ENCODE measurements around the gene BRPF3.

Gene BRPF3

DNA sequence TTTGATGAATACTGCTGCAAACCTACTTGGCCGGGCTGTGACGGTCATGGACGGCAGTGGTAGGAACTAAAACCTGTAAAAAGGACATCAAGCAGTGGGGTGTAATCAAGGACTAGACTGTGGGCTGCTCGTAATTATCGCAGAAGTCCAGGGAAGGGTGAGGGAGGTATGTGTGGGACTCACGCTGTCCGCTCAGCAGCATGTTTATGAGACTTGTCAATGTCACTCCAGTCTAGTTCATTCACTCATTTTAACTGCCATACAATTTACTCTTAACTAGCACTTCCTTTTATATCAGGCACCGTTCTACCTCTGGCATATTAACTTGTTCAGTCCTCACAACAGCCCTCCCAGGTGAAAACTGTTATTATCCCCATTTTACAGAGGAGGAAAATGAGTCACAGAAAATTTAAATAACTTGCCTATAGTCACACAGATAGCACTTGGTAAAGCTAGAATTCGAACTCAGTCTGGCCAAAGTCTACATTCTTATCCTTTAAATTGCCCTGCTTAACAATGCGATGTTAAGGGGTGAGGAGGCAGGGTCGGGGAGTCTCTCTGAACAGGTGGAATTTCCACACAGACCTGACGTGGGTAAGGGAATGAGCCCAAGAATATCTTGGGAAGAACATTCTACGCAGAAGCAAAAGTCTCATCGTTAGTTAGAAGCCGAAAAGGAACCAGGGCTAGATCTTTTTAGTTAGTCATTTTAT is 77.4 kb downstream of the BRPF3 start:
- Histone ChIP-seq H3K27ac (no peak overlapping the region), H3K4me3 (no peak overlapping the region)
- TF ChIP-seq, protein P1, sequence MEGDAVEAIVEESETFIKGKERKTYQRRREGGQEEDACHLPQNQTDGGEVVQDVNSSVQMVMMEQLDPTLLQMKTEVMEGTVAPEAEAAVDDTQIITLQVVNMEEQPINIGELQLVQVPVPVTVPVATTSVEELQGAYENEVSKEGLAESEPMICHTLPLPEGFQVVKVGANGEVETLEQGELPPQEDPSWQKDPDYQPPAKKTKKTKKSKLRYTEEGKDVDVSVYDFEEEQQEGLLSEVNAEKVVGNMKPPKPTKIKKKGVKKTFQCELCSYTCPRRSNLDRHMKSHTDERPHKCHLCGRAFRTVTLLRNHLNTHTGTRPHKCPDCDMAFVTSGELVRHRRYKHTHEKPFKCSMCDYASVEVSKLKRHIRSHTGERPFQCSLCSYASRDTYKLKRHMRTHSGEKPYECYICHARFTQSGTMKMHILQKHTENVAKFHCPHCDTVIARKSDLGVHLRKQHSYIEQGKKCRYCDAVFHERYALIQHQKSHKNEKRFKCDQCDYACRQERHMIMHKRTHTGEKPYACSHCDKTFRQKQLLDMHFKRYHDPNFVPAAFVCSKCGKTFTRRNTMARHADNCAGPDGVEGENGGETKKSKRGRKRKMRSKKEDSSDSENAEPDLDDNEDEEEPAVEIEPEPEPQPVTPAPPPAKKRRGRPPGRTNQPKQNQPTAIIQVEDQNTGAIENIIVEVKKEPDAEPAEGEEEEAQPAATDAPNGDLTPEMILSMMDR (IDR thresholded peaks at IDR 0.05) = no peak
- no peak for DNase-seq (ENCODE audit: low spot score)

DNA sequence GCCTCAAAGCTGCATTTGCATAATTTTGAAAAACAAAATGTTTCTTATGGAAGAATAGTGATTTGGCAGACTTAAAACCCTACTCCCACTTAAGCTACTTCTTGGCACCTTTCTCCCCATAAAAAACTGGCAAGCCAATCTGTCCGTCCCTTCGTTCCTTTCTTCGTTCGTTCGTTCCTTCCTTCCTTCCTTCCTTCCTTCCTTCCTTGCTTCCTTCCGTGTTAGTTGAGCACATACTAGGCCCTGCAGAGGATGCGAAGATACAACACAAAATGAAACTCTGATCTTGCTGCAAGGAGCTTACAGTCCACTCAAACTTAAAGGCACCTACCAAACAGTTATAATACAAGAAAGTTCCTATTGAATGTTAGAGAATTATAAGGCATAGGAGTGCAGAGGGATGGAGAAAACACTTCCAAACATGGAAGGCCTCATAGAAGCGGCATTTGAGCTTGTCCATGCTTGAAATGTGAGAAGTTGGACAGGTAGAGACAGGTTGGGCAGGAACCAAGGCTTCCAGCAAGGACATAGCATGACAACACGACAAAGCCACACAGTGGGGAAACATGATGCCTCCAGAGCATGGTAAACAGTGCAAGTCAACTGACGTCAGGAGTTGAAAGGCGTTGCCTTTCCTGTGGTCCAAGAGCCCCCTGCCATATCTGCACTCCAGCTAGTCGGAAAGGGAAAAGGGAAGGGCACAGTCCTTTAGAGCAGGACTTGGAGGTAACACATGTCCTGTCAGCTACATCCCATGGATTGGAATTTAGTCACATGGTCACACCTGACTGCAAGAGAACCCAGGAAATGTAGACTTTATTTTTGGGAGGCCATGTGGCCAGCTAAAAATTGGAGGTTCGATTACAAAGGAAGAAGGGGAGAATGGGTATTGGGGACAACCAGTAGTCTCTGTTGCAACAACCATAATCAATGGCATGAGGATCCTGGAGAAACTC is 80.3 kb downstream of the BRPF3 start:
- TF ChIP-seq, protein P1 (IDR thresholded peaks at IDR 0.05) = no peak
- Histone ChIP-seq H3K27ac (no peak overlapping the region), H3K4me3 (no peak overlapping the region)
- DNase-seq (ENCODE audit: low spot score) = no peak

DNA sequence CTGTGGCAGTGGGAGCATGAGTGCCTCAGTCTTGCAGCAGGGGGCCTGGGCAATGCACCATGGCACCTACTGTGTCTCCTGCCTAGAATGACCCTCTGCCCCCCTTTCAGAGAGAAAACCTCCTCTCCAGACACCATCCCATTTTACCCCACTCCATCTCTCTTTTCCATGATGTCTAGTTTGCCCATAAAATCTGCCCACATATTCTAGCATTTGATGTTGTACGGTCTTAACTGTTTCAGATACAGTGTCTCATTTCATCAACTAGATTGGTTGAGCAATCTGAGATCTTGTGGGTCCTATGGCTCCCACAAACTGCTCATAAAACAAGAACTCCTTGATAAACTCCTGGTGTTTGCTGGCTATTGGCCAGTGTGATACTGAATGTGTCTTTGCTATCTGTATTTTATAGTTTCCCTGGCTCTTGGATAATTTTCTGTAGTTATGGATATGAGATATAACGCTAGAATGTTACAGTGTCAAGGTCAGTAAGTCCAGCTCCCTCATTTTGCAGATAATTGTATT is 81.5 kb downstream of the BRPF3 start:
- no peak for DNase-seq (ENCODE audit: low spot score)
- TF ChIP-seq, protein P1 (IDR thresholded peaks at IDR 0.05) = no peak
- Histone ChIP-seq H3K27ac (no peak overlapping the region), H3K4me3 (no peak overlapping the region)

DNA sequence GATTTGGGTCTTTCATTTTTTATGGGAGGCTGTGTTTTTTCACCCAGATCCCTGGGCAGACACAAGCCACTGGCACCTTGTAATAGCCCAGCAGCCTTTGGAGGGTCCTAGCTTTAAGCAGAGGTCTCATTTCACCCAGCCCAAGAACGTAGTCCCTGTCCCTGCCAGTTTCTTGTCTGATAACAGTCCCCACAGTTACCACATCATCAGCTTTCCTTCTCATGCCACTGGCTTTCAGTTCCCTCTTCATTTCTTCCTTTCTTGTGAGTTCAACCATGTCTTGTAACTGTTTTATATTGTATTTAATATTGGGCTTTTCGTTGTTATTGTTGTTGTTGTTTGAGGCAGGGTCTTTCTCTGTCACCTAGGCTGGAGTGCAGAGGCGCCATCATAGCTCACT is 83.9 kb downstream of the BRPF3 start:
- Histone ChIP-seq H3K4me3 (no peak overlapping the region), H3K27ac (no peak overlapping the region)
- DNase-seq (ENCODE audit: low spot score) = no peak
- TF ChIP-seq, protein P1 (IDR thresholded peaks at IDR 0.05) = no peak

DNA sequence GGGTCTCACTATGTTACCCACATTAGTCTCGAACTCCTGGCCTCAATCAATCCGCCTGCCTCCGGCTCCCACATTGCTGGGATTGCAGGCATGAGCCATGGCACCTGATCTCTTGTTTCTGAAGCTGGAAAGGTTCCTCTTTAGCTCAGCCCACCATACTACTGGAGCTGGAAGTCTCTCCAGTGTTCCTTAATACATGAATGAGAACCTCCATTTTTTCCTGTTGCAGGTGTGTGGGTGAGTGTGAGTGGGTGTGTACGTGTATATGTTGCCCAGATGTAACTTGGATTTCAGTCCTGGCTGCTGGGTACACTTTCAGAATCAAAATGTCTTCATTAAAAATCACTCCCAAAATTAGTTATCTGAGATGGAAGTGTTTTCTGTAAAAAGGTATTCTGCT is 84.4 kb downstream of the BRPF3 start:
- H3K27ac ChIP-seq = no peak overlapping the region

More for the DNA sequence above, 84.4 kb downstream of the BRPF3 start:
- no peak for DNase-seq (ENCODE audit: low spot score)
- H3K4me3 ChIP-seq = no peak overlapping the region
- TF ChIP-seq, protein P1 (IDR thresholded peaks at IDR 0.05) = no peak

Measured in coronary artery (tissue), 2 donors.